ENCODE data around the gene ITIH3. TPM values are rescaled to one million over a fixed set of nuclear protein-coding genes. Genes with fewer than 3 reads are reported as not detected.

Gene ITIH3
- total RNA-seq, 2 donors from 2014 or later = 0.34 to 0.46 TPM

- no peak for ATAC-seq
- intact Hi-C loops (cut with DNase I, micrococcal nuclease) = no loop called here
- DNase-seq = no peak
These were observed 44.1 kb downstream of the ITIH3 start for GRCh38 chr3:52838561-52839267.

- no peak for DNase-seq
These were observed 44.6 kb downstream of the ITIH3 start for GRCh38 chr3:52839268-52839575.

GRCh38 chr3:52839892-52840545 lies 45.4 kb downstream of the ITIH3 start:
- intact Hi-C loops (cut with DNase I, micrococcal nuclease) = no loop called here
- ATAC-seq (no peak), DNase-seq (no peak)

More at GRCh38 chr3:52839268-52839575, 44.6 kb downstream of the ITIH3 start:
- intact Hi-C loops (cut with DNase I, micrococcal nuclease) = no loop called here
- no peak for ATAC-seq

GRCh38 chr3:52841211-52841980 lies 46.8 kb downstream of the ITIH3 start:
- no peak for DNase-seq
- intact Hi-C loops (cut with DNase I, micrococcal nuclease) = no loop called here
- no peak for ATAC-seq

- intact Hi-C loops (cut with DNase I, micrococcal nuclease) = no loop called here
- no peak for ATAC-seq
- no peak for DNase-seq
These were observed 47.4 kb downstream of the ITIH3 start for GRCh38 chr3:52841981-52842340.

- no peak for ATAC-seq
- DNase-seq = no peak
- intact Hi-C loops (cut with DNase I, micrococcal nuclease) = no loop called here
These were observed 47.8 kb downstream of the ITIH3 start for GRCh38 chr3:52842424-52842823.

GRCh38 chr3:52843108-52843865 lies 48.7 kb downstream of the ITIH3 start:
- no peak for ATAC-seq
- intact Hi-C loops (cut with DNase I, micrococcal nuclease) = no loop called here
- DNase-seq = no peak

- DNase-seq (no peak), ATAC-seq (no peak)
- intact Hi-C loops (cut with DNase I, micrococcal nuclease) = no loop called here
These were observed 49.3 kb downstream of the ITIH3 start for GRCh38 chr3:52843881-52844280.

- DNase-seq (no peak), ATAC-seq (no peak)
- intact Hi-C loops (cut with DNase I, micrococcal nuclease) = no loop called here
These were observed 49.8 kb downstream of the ITIH3 start for GRCh38 chr3:52844290-52844975.

GRCh38 chr3:52845157-52845556 lies 50.6 kb downstream of the ITIH3 start:
- DNase-seq = no peak
- intact Hi-C loops (cut with DNase I, micrococcal nuclease) = no loop called here
- ATAC-seq = peak; percentile 34

GRCh38 chr3:52845691-52846431 lies 51.3 kb downstream of the ITIH3 start:
- ATAC-seq (peak; percentile 42), DNase-seq (no peak)
- intact Hi-C loops (cut with DNase I, micrococcal nuclease) = no loop called here

- ATAC-seq (no peak), DNase-seq (no peak)
- intact Hi-C loops (cut with DNase I, micrococcal nuclease) = no loop called here
These were observed 51.9 kb downstream of the ITIH3 start for GRCh38 chr3:52846432-52846965.

- DNase-seq (no peak), ATAC-seq (no peak)
- intact Hi-C loops (cut with DNase I, micrococcal nuclease) = no loop called here
These were observed 52.6 kb downstream of the ITIH3 start for GRCh38 chr3:52847241-52847640.

- intact Hi-C loops (cut with DNase I, micrococcal nuclease) = no loop called here
- no peak for ATAC-seq
- DNase-seq = no peak
These were observed 53.1 kb downstream of the ITIH3 start for GRCh38 chr3:52847726-52848125.

- ATAC-seq (no peak), DNase-seq (no peak)
- intact Hi-C loops (cut with DNase I, micrococcal nuclease) = no loop called here
These were observed 54.0 kb downstream of the ITIH3 start for GRCh38 chr3:52848617-52849016.

GRCh38 chr3:52849656-52850055 lies 55.1 kb downstream of the ITIH3 start:
- DNase-seq = no peak
- intact Hi-C loops (cut with DNase I, micrococcal nuclease) = loop anchor here in 1 of 2 donors (10.0 kb wide), 1 partner anchor 85 kb away; no protein-coding TSS in a partner anchor
- no peak for ATAC-seq

- ATAC-seq (peak; percentile 88), DNase-seq (peak in 1 of 2 donors; percentile 16)
- intact Hi-C loops (cut with DNase I, micrococcal nuclease) = loop anchor here in 1 of 2 donors (10.0 kb wide), 1 partner anchor 83 kb away; no protein-coding TSS in a partner anchor
These were observed 56.8 kb downstream of the ITIH3 start for GRCh38 chr3:52851348-52851747.

GRCh38 chr3:52852419-52852818 lies 57.8 kb downstream of the ITIH3 start:
- ATAC-seq = no peak
- DNase-seq = no peak
- intact Hi-C loops (cut with DNase I, micrococcal nuclease) = loop anchor here in 1 of 2 donors (10.0 kb wide), 1 partner anchor 82 kb away; no protein-coding TSS in a partner anchor
